ENCODE data around the gene FUT6. TPM values are rescaled to one million over a fixed set of nuclear protein-coding genes. Genes with fewer than 3 reads are reported as not detected.
"Not testable (repeated sequence)": the region's sequence is repeated elsewhere in the genome, so short reads cannot be mapped to it uniquely, and the experiment has no call there.

FUT6 gene
- total RNA-seq, 1 donor from 2014 or later, result not detected

DNA sequence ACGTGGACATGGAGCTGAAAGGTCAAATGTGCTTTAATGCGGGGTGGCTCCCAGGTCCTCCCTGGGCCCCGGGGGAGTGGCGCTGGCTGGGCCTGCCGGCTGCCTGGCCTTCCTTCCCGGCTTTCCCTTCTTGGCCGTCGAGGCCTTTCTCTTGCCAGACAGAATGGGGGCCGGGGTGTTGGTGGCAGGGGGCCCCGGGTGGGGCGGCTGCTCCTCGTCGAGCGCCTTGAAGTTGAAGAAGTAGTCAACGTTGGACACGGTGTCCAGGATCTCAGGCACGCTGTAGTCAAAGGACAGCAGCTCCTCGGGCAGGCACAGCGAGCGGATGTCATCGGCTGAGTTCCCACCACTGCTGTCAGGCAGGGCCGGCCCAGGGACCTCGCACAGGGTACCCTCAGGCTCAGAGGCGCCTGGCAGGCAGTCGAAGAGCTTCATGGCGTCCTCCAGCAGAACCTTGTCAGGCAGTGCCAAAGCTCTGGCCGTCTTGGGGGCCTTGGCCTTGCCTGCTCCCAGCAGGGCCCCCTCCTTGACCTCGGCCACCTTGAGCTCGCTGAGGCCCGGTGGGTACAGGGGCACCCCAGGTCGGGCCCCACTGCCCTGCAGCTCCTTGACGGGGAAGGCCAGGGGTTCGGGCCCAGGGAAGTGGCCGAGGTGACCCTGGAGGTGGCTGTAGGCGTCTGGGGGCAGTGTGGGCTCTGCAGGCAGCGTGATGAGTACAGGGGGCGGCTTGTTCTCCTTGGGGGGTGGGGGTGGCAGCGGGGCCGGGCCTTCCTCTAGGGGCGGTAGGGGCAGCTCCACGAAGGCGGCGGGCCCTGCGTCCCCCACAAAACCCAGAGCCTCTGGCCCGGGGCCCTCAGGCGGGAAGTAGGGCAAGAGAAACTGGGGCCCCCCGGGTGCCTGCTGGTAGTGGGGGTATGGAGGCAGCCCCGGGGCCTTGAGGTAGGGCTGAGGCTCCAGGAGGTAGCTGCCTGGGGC lies 56.3 kb downstream of the FUT6 start:
- H3K4me3 ChIP-seq, result no peak overlapping the region
- no peak for DNase-seq (ENCODE audit: low spot score)
- no peak overlapping the region for H2AFZ ChIP-seq (replicated peaks)
- no peaks in the 10 kb centered on the region for H3K9me3 Mint-ChIP-seq
- no peaks in the 10 kb centered on the region for H4K20me1 ChIP-seq (ENCODE audit: low read depth)
- H3K4me3 Mint-ChIP-seq, result no peak overlapping the region
- H3K36me3 Mint-ChIP-seq, result peaks cover 7% of the 10 kb centered on the region
- no peaks in the 10 kb centered on the region for H3K9me3 ChIP-seq (ENCODE audit: low read depth)
- H3K4me2 ChIP-seq, result no peak overlapping the region
- no peaks in the 10 kb centered on the region for H3F3A ChIP-seq (ENCODE audit: low read depth)
- no peaks in the 10 kb centered on the region for H3K27me3 ChIP-seq
- H3K4me1 ChIP-seq, result no peaks in the 10 kb centered on the region
- TF ChIP-seq, protein P1, sequence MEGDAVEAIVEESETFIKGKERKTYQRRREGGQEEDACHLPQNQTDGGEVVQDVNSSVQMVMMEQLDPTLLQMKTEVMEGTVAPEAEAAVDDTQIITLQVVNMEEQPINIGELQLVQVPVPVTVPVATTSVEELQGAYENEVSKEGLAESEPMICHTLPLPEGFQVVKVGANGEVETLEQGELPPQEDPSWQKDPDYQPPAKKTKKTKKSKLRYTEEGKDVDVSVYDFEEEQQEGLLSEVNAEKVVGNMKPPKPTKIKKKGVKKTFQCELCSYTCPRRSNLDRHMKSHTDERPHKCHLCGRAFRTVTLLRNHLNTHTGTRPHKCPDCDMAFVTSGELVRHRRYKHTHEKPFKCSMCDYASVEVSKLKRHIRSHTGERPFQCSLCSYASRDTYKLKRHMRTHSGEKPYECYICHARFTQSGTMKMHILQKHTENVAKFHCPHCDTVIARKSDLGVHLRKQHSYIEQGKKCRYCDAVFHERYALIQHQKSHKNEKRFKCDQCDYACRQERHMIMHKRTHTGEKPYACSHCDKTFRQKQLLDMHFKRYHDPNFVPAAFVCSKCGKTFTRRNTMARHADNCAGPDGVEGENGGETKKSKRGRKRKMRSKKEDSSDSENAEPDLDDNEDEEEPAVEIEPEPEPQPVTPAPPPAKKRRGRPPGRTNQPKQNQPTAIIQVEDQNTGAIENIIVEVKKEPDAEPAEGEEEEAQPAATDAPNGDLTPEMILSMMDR (IDR thresholded peaks at IDR 0.05), result no peak
- TF ChIP-seq EZH2 (IDR thresholded peaks at IDR 0.05) (no peak), EZH2phosphoT487 (IDR thresholded peaks at IDR 0.05) (no peak)
- no peaks in the 10 kb centered on the region for H3K79me2 ChIP-seq (ENCODE audit: low read depth)
- no peak overlapping the region for H3K27ac ChIP-seq
- no peaks in the 10 kb centered on the region for H3K4me1 Mint-ChIP-seq
- H3K27me3 Mint-ChIP-seq (ENCODE audit: insufficient read depth, low read depth), result peaks cover 9% of the 10 kb centered on the region
- no peaks in the 10 kb centered on the region for H3K36me3 ChIP-seq
- H3K27ac Mint-ChIP-seq, result no peak overlapping the region
- H3K9ac ChIP-seq, result no peak overlapping the region

DNA sequence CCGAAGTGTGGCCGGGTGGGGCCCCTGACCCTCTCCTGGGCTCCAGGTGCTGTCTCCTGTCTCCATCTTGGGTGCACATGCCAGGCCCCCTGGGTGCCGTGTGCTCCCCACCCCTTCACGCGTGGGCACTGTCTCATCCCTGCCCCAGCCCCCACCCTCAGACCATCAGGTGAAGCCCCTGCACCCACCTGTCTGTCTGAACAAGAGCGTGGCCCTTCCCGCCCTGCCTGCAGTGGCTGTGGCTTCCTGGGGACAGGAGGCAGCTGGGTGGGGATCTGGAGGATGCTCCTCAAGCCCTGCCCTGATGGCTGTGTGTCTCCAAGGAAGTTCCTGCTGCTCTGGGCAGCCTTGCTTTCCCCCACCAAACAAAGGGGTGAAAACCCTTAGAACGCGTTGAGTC lies 57.2 kb downstream of the FUT6 start:
- DNase-seq (ENCODE audit: low spot score), result no peak
- H3K4me1 Mint-ChIP-seq, result no peaks in the 10 kb centered on the region
- no peaks in the 10 kb centered on the region for H3K79me2 ChIP-seq (ENCODE audit: low read depth)
- no peak overlapping the region for H3K27ac Mint-ChIP-seq
- no peaks in the 10 kb centered on the region for H4K20me1 ChIP-seq (ENCODE audit: low read depth)
- H3K4me3 ChIP-seq, result no peak overlapping the region
- peaks cover 5% of the 10 kb centered on the region for H3K36me3 Mint-ChIP-seq
- peaks cover 9% of the 10 kb centered on the region for H3K27me3 Mint-ChIP-seq (ENCODE audit: insufficient read depth, low read depth)
- no peak overlapping the region for H3K9ac ChIP-seq
- no peaks in the 10 kb centered on the region for H3F3A ChIP-seq (ENCODE audit: low read depth)
- no peaks in the 10 kb centered on the region for H3K4me1 ChIP-seq
- no peaks in the 10 kb centered on the region for H3K9me3 ChIP-seq (ENCODE audit: low read depth)
- H3K27me3 ChIP-seq, result no peaks in the 10 kb centered on the region
- H3K27ac ChIP-seq, result no peak overlapping the region
- H2AFZ ChIP-seq (replicated peaks), result no peak overlapping the region
- H3K4me2 ChIP-seq, result no peak overlapping the region
- no peaks in the 10 kb centered on the region for H3K9me3 Mint-ChIP-seq
- TF ChIP-seq, protein P1 (IDR thresholded peaks at IDR 0.05), result no peak
- TF ChIP-seq EZH2 (IDR thresholded peaks at IDR 0.05) (no peak), EZH2phosphoT487 (IDR thresholded peaks at IDR 0.05) (no peak)
- no peak overlapping the region for H3K4me3 Mint-ChIP-seq
- H3K36me3 ChIP-seq, result no peaks in the 10 kb centered on the region

- H3K79me2 ChIP-seq (ENCODE audit: low read depth), result not testable (repeated sequence)
Observed at GRCh38 chr19:5780916-5781315, 58.6 kb downstream of the FUT6 start.

More at GRCh38 chr19:5780916-5781315, 58.6 kb downstream of the FUT6 start:
- not testable (repeated sequence) for H3K9me3 ChIP-seq (ENCODE audit: low read depth); H3K27ac Mint-ChIP-seq; H3K27ac ChIP-seq; H3K4me1 Mint-ChIP-seq; H3F3A ChIP-seq (ENCODE audit: low read depth); H3K36me3 Mint-ChIP-seq; H3K27me3 ChIP-seq; H3K4me1 ChIP-seq; H3K4me3 Mint-ChIP-seq; H3K4me2 ChIP-seq; H3K4me3 ChIP-seq; H3K9ac ChIP-seq; H3K36me3 ChIP-seq; H4K20me1 ChIP-seq (ENCODE audit: low read depth); H2AFZ ChIP-seq (replicated peaks); H3K9me3 Mint-ChIP-seq; DNase-seq (ENCODE audit: low spot score); H3K27me3 Mint-ChIP-seq (ENCODE audit: insufficient read depth, low read depth)

Other genes starting within 250 kb of the FUT6 start
- gene SAFB2, start 216.9 kb downstream of the FUT6 start, total RNA-seq (ENCODE audit: low replicate concordance), result 45.2 and 53.3 TPM in 2 replicates
- 57.9 and 89.2 TPM in 2 replicates for gene SAFB, start 216.6 kb downstream of the FUT6 start, total RNA-seq (ENCODE audit: low replicate concordance)
- 7.5 and 15.0 TPM in 2 replicates for gene MICOS13, start 159.2 kb downstream of the FUT6 start, total RNA-seq (ENCODE audit: low replicate concordance)
- 7.7 and 60.5 TPM in 2 replicates for gene HSD11B1L, start 158.7 kb downstream of the FUT6 start, total RNA-seq (ENCODE audit: low replicate concordance)
- 778 and 991 TPM in 2 replicates for gene RPL36, start 149.4 kb downstream of the FUT6 start, total RNA-seq (ENCODE audit: low replicate concordance)
- gene LONP1, start 119.6 kb downstream of the FUT6 start, total RNA-seq (ENCODE audit: low replicate concordance), result 35.9 and 68.4 TPM in 2 replicates
- not detected in 2 replicates for gene CATSPERD, start 119.1 kb downstream of the FUT6 start, total RNA-seq (ENCODE audit: low replicate concordance)
- gene PRR22, start 55.0 kb downstream of the FUT6 start, total RNA-seq (ENCODE audit: low replicate concordance), result 0.40 TPM in 1 of 2 replicates, not detected in the other
- gene DUS3L, start 48.5 kb downstream of the FUT6 start, total RNA-seq (ENCODE audit: low replicate concordance), result 20.7 and 27.6 TPM in 2 replicates
- 2.4 and 6.0 TPM in 2 replicates for gene NRTN, start 34.6 kb downstream of the FUT6 start, total RNA-seq (ENCODE audit: low replicate concordance)
- 0.34 TPM in 1 of 2 replicates, not detected in the other for gene FUT3, start 11.7 kb upstream of the FUT6 start, total RNA-seq (ENCODE audit: low replicate concordance)
- gene FUT5, start 30.8 kb upstream of the FUT6 start, total RNA-seq (ENCODE audit: low replicate concordance), result 0.09 TPM in 1 of 2 replicates, not detected in the other
- gene NDUFA11, start 64.1 kb upstream of the FUT6 start, total RNA-seq (ENCODE audit: low replicate concordance), result 102 and 197 TPM in 2 replicates
- gene VMAC, start 65.2 kb upstream of the FUT6 start, total RNA-seq (ENCODE audit: low replicate concordance), result 4.6 and 6.8 TPM in 2 replicates
- 2.2 and 12.4 TPM in 2 replicates for gene CAPS, start 74.6 kb upstream of the FUT6 start, total RNA-seq (ENCODE audit: low replicate concordance)
- gene RANBP3, start 138.4 kb upstream of the FUT6 start, total RNA-seq (ENCODE audit: low replicate concordance), result 77.8 and 83.5 TPM in 2 replicates